Left lung (tissue), 14 donors: ENCODE data around the gene OR5B21. TPM values are rescaled to one million over a fixed set of nuclear protein-coding genes. Genes with fewer than 3 reads are reported as not detected.
A peak's percentile ranks its signal among the peaks of the same experiment; 100 is the strongest.

Source experiments
- ATAC-seq: fragments of 200-7000 bp; cut with Tn5 transposase; one replicate; pipeline ENCODE4 v1.9.1; 2020; ENCODE audit warnings: moderate library complexity
- DNase-seq, 4 donors: peaks; one replicate each; pipeline ENCODE4 v3.0.0-alpha.2; 2013 to 2020
- H3K27ac ChIP-seq, 2 donors: fragments of 200-600 bp; sonication (generic) in 1 of 2; one replicate each; pipeline versions ENCODE4 v1.5.0 to v1.8.0; 2020 to 2021
- H3K27me3 ChIP-seq, 2 donors: fragments of 200-600 bp; sonication (generic) in 1 of 2; one replicate each; pipeline versions ENCODE4 v1.5.0 to v1.8.0; 2020 to 2021
- H3K36me3 ChIP-seq, 2 donors: fragments of 200-600 bp; sonication (generic) in 1 of 2; one replicate each; pipeline versions ENCODE4 v1.5.0 to v1.8.0; 2020 to 2021
- H3K4me1 ChIP-seq, 2 donors: fragments of 200-600 bp; one replicate each; pipeline ENCODE4 v1.8.0; 2021
- H3K4me3 ChIP-seq, 2 donors: fragments of 200-600 bp; sonication (generic) in 1 of 2; one replicate each; pipeline versions ENCODE4 v1.5.0 to v1.8.0; 2020 to 2021; ENCODE audit warnings: mild to moderate bottlenecking in 1 of 2
- H3K9me3 ChIP-seq, 2 donors: fragments of 200-600 bp; sonication (generic) in 1 of 2; one replicate each; pipeline versions ENCODE4 v1.5.0 to v1.8.0; 2020 to 2021
- CTCF ChIP-seq, 2 donors: fragments of 200-600 bp; sonication (generic) in 1 of 2; IDR thresholded peaks; one replicate each; pipeline versions ENCODE4 v1.5.0 to v1.8.0; 2021; ENCODE audit warnings: antibody characterized with exemption in 2 of 2
- intact Hi-C, 2 donors: fragments of 100-400 bp; cut with DNase I; formaldehyde crosslinking; loops; one replicate each; pipeline versions ENCODE4 v1.11.2 to v1.14.2; 2022
- long read RNA-seq, 12 donors: library from polyadenylated mRNA in 2 of 12; unstranded in 2 of 12; transcript quantifications; one replicate each; pipeline ENCODE4 v2.0.0 and lab custom pipeline, GENCODE V29; 2019 to 2026
- polyA plus RNA-seq, 6 donors: library from polyadenylated mRNA; unstranded; fragments of 120-200 nt; gene quantifications; one replicate each; pipeline ENCODE4 v1.2.1, GENCODE V29; 2013; ENCODE audit not compliant: insufficient read length in 6 of 6
- total RNA-seq, 2 donors: library from RNA; stranded (reverse); fragmentation: NEBNext Ultra II Directional; extraction: Animal tissue kit (Norgen Biotek cat#: 25700); gene quantifications; one replicate each; pipeline ENCODE4 v1.2.1, GENCODE V29; 2021
- donor health status: DM: no; HTN: yes; CAD: no.
- donor health status: DM: no; HTN: no; CAD: no.

OR5B21 gene
- total RNA-seq: under 1 TPM in 1 of 2 donors, not detected in 1; 0.71 TPM
- polyA plus RNA-seq: not detected
- long read RNA-seq, donor 1: 0 reads
- long read RNA-seq, donor 2: 0 reads
- long read RNA-seq, donor 3: 0 reads
- long read RNA-seq, donor 4: 0 reads
- long read RNA-seq, donor 5: 0 reads
- long read RNA-seq, donor 6: 0 reads
- long read RNA-seq, donor 7: 0 reads
- long read RNA-seq, donor 8: 0 reads
- long read RNA-seq, donor 9: 0 reads
- long read RNA-seq, donor 10: 0 reads
- long read RNA-seq, donor 11: 0 reads
- long read RNA-seq, donor 12: 0 reads

- H3K9me3 ChIP-seq: no peaks in the 10 kb centered on the region
- H3K27ac ChIP-seq: no peak within 1 kb of the TSS
- no peak for TF ChIP-seq CTCF (IDR thresholded peaks at IDR 0.05)
- no peak within 1 kb of the TSS for H3K4me3 ChIP-seq
- intact Hi-C loops: no loop called here
- DNase-seq: no peak
- no peak for ATAC-seq
- no peaks in the 10 kb centered on the region for H3K27me3 ChIP-seq
- no peaks in the 10 kb centered on the region for H3K4me1 ChIP-seq
- H3K36me3 ChIP-seq: no peaks in the 10 kb centered on the region
Measured at GRCh38 chr11:58508005-58508404, at the start of gene OR5B21. TSS of gene OR5B21 (minus strand) at chr11:58508105. CDS start at chr11:58508105, 0 bp downstream.

- Histone ChIP-seq H3K36me3 (peaks cover 0 to 100% of the 10 kb centered on the region in 2 donors), H3K9me3 (no peaks in the 10 kb centered on the region), H3K4me1 (no peaks in the 10 kb centered on the region), H3K27ac (no peak overlapping the region), H3K4me3 (no peak overlapping the region), H3K27me3 (no peaks in the 10 kb centered on the region)
- no peak for ATAC-seq
- TF ChIP-seq CTCF (IDR thresholded peaks at IDR 0.05): no peak
- no peak for DNase-seq
- intact Hi-C loops: no loop called here
Measured at GRCh38 chr11:58549644-58550043, 41.7 kb upstream of the OR5B21 start.

- no peak for ATAC-seq
- Histone ChIP-seq H3K4me3 (no peak overlapping the region), H3K4me1 (no peaks in the 10 kb centered on the region), H3K27ac (no peak overlapping the region), H3K9me3 (no peaks in the 10 kb centered on the region), H3K27me3 (no peaks in the 10 kb centered on the region), H3K36me3 (peaks cover 0 to 95% of the 10 kb centered on the region in 2 donors)
- no peak for DNase-seq
- intact Hi-C loops: no loop called here
- no peak for TF ChIP-seq CTCF (IDR thresholded peaks at IDR 0.05)
Measured at GRCh38 chr11:58546841-58547240, 38.9 kb upstream of the OR5B21 start.

GRCh38 chr11:58531865-58532341, 24.0 kb upstream of the OR5B21 start:
- intact Hi-C loops: no loop called here
- ATAC-seq: no peak
- TF ChIP-seq CTCF (IDR thresholded peaks at IDR 0.05): no peak
- H3K4me1 ChIP-seq: peaks cover 0 to 3% of the 10 kb centered on the region in 2 donors
- H3K27me3 ChIP-seq: no peaks in the 10 kb centered on the region
- no peak overlapping the region for H3K27ac ChIP-seq
- peaks cover 0 to 55% of the 10 kb centered on the region in 2 donors for H3K36me3 ChIP-seq
- peak in 1 of 4 donors; percentile 65 for DNase-seq
- no peaks in the 10 kb centered on the region for H3K9me3 ChIP-seq
- H3K4me3 ChIP-seq: no peak overlapping the region

GRCh38 chr11:58530236-58530635, 22.3 kb upstream of the OR5B21 start:
- H3K27ac ChIP-seq: no peak overlapping the region
- peaks cover 0 to 56% of the 10 kb centered on the region in 2 donors for H3K36me3 ChIP-seq
- no peak for ATAC-seq

More at GRCh38 chr11:58530236-58530635, 22.3 kb upstream of the OR5B21 start:
- no peak for DNase-seq
- intact Hi-C loops: no loop called here
- Histone ChIP-seq H3K4me3 (no peak overlapping the region), H3K27me3 (no peaks in the 10 kb centered on the region), H3K9me3 (no peaks in the 10 kb centered on the region), H3K4me1 (peaks cover 0 to 18% of the 10 kb centered on the region in 2 donors)
- TF ChIP-seq CTCF (IDR thresholded peaks at IDR 0.05): no peak
